Mesenchymal stem cell (in vitro differentiated cells and primary cell): Measurements from ENCODE around the gene RGS19.
A peak's percentile ranks its signal among the peaks of the same experiment; 100 is the strongest.

Source experiments
- DNase-seq: peaks from one replicate; pipeline ENCODE4 v3.0.0-alpha.2; 2013
- H2AFZ ChIP-seq: one replicate; pipeline ENCODE4 v1.6.1; 2013; ENCODE audit warnings: low read depth, mild to moderate bottlenecking, control low read depth, inconsistent platforms, low read length, moderate library complexity
- H2AK5ac ChIP-seq: 2 replicates; pipeline ENCODE4 v1.6.1; 2013; ENCODE audit warnings: low read length, moderate library complexity, mild to moderate bottlenecking, inconsistent platforms; ENCODE audit not compliant: severe bottlenecking
- H2BK120ac ChIP-seq: one replicate; pipeline ENCODE4 v1.6.1; 2013; ENCODE audit warnings: low read depth, mild to moderate bottlenecking, inconsistent platforms, low read length, moderate library complexity
- H2BK12ac ChIP-seq, 2 experiments: one replicate each; pipeline ENCODE4 v1.6.1; 2013; ENCODE audit warnings: inconsistent platforms in 2 of 2, low read length in 2 of 2, mild to moderate bottlenecking in 2 of 2, moderate library complexity in 2 of 2, control low read depth in 1 of 2
- H2BK15ac ChIP-seq: one replicate; pipeline ENCODE4 v1.6.1; 2013; ENCODE audit warnings: mild to moderate bottlenecking, low read depth, inconsistent platforms; ENCODE audit not compliant: poor library complexity, severe bottlenecking
- H2BK5ac ChIP-seq: 2 replicates; pipeline ENCODE4 v1.6.1; 2013; ENCODE audit warnings: low read depth, mild to moderate bottlenecking, low read length, control low read depth, inconsistent platforms; ENCODE audit not compliant: poor library complexity, severe bottlenecking
- H3K14ac ChIP-seq, 2 experiments: one replicate each; pipeline ENCODE4 v1.6.1; 2013; ENCODE audit warnings: inconsistent platforms in 2 of 2, low read length in 2 of 2, control low read depth in 1 of 2, mild to moderate bottlenecking in 1 of 2, moderate library complexity in 1 of 2
- H3K18ac ChIP-seq, 2 experiments: one replicate each; pipeline ENCODE4 v1.6.1; 2013; ENCODE audit warnings: inconsistent platforms in 2 of 2, low read length in 2 of 2, control low read depth in 1 of 2, low read depth in 1 of 2, mild to moderate bottlenecking in 1 of 2
- H3K23ac ChIP-seq, 2 experiments: one replicate each; pipeline ENCODE4 v1.6.1; 2013; ENCODE audit warnings: inconsistent platforms in 2 of 2, low read length in 2 of 2, mild to moderate bottlenecking in 2 of 2, moderate library complexity in 2 of 2, control low read depth in 1 of 2
- H3K27ac ChIP-seq: 2 replicates; pipeline ENCODE4 v1.5.1; 2013; ENCODE audit warnings: mild to moderate bottlenecking, moderate library complexity, low read length, control low read depth, inconsistent platforms; ENCODE audit not compliant: poor library complexity, severe bottlenecking
- H3K27me3 ChIP-seq, 2 experiments: 2 replicates each; pipeline versions ENCODE4 v1.6.1 to v1.7.0; 2013; ENCODE audit warnings: low read length in 2 of 2, mild to moderate bottlenecking in 2 of 2, moderate library complexity in 2 of 2, control low read depth in 1 of 2, inconsistent platforms in 1 of 2; ENCODE audit not compliant: control insufficient read depth in 1 of 2, insufficient read depth in 1 of 2
- H3K36me3 ChIP-seq, 2 experiments: 2 replicates each; pipeline versions ENCODE4 v1.6.1 to v1.7.0; 2013; ENCODE audit warnings: low read length in 2 of 2, control low read depth in 1 of 2, inconsistent platforms in 1 of 2, low read depth in 1 of 2, mild to moderate bottlenecking in 1 of 2; ENCODE audit not compliant: insufficient read depth in 2 of 2, control insufficient read depth in 1 of 2
- H3K4ac ChIP-seq, 2 experiments: one replicate each; pipeline ENCODE4 v1.6.1; 2013; ENCODE audit warnings: inconsistent platforms in 2 of 2, low read length in 2 of 2, mild to moderate bottlenecking in 2 of 2, moderate library complexity in 2 of 2, control low read depth in 1 of 2, low read depth in 1 of 2
- H3K4me1 ChIP-seq: 2 replicates; pipeline ENCODE4 v1.6.1; 2013; ENCODE audit warnings: low read depth, low read length, control low read depth; ENCODE audit not compliant: control insufficient read depth, insufficient read depth
- H3K4me2 ChIP-seq: 2 replicates; pipeline ENCODE4 v1.6.1; 2013; ENCODE audit warnings: low read length, mild to moderate bottlenecking, inconsistent platforms; ENCODE audit not compliant: poor library complexity, severe bottlenecking
- H3K4me3 ChIP-seq, 2 experiments: 2 replicates each; pipeline versions ENCODE4 v1.5.1 to v1.7.0; 2013; ENCODE audit warnings: low read length in 2 of 2, mild to moderate bottlenecking in 2 of 2, control low read depth in 1 of 2, low read depth in 1 of 2; ENCODE audit not compliant: insufficient read depth in 1 of 2
- H3K79me1 ChIP-seq: replicated peaks from 2 replicates; pipeline ENCODE4 v1.6.1; 2013; ENCODE audit warnings: mild to moderate bottlenecking, control low read depth, low read length, inconsistent platforms; ENCODE audit not compliant: poor library complexity, severe bottlenecking
- H3K9ac ChIP-seq: 2 replicates; pipeline ENCODE4 v1.7.0; 2013; ENCODE audit warnings: mild to moderate bottlenecking, low read length, moderate library complexity
- H3K9me3 ChIP-seq: 2 replicates; pipeline ENCODE4 v1.7.0; 2013; ENCODE audit warnings: mild to moderate bottlenecking, low read length; ENCODE audit not compliant: control insufficient read depth
- H4K8ac ChIP-seq: one replicate; pipeline ENCODE4 v1.6.1; 2013; ENCODE audit warnings: inconsistent platforms, mild to moderate bottlenecking, low read length, moderate library complexity
- H4K91ac ChIP-seq: one replicate; pipeline ENCODE4 v1.6.1; 2013; ENCODE audit warnings: mild to moderate bottlenecking, low read length, inconsistent platforms
- WGBS: methylation state at CpG from one replicate; pipeline ENCODE4 v1.1.7; 2013; ENCODE audit warnings: mixed read lengths; 5-methylcytosine and 5-hydroxymethylcytosine counted together

Gene RGS19

GRCh38 chr20:64074184-64074789 is 5.0 kb downstream of the RGS19 start:
- H3K14ac ChIP-seq, result no peak overlapping the region
- no peak overlapping the region for H4K8ac ChIP-seq
- H2BK12ac ChIP-seq, result no peak overlapping the region
- no peak overlapping the region for H3K4me2 ChIP-seq
- peaks cover 24% of the 10 kb centered on the region for H3K79me1 ChIP-seq
- no peaks in the 10 kb centered on the region for H3K9me3 ChIP-seq
- H2AK5ac ChIP-seq, result no peak overlapping the region
- H3K4me3 ChIP-seq, result no peak overlapping the region
- no peak overlapping the region for H2BK15ac ChIP-seq
- H4K91ac ChIP-seq, result no peak overlapping the region
- 95% methylated on average over 28 of the region's 28 CpGs for WGBS
- no peak overlapping the region for H3K9ac ChIP-seq
- no peak overlapping the region for H2BK5ac ChIP-seq
- peaks cover 17 to 69% of the 10 kb centered on the region in 2 experiments for H3K36me3 ChIP-seq
- H3K27me3 ChIP-seq, result no peaks in the 10 kb centered on the region
- no peak overlapping the region for H3K27ac ChIP-seq
- no peak overlapping the region for H2BK120ac ChIP-seq
- no peak for DNase-seq
- H3K18ac ChIP-seq, result no peak overlapping the region
- peaks cover 26% of the 10 kb centered on the region for H3K4me1 ChIP-seq
- no peak overlapping the region for H2AFZ ChIP-seq
- H3K4ac ChIP-seq, result no peak overlapping the region
- H3K23ac ChIP-seq, result no peak overlapping the region

DNA sequence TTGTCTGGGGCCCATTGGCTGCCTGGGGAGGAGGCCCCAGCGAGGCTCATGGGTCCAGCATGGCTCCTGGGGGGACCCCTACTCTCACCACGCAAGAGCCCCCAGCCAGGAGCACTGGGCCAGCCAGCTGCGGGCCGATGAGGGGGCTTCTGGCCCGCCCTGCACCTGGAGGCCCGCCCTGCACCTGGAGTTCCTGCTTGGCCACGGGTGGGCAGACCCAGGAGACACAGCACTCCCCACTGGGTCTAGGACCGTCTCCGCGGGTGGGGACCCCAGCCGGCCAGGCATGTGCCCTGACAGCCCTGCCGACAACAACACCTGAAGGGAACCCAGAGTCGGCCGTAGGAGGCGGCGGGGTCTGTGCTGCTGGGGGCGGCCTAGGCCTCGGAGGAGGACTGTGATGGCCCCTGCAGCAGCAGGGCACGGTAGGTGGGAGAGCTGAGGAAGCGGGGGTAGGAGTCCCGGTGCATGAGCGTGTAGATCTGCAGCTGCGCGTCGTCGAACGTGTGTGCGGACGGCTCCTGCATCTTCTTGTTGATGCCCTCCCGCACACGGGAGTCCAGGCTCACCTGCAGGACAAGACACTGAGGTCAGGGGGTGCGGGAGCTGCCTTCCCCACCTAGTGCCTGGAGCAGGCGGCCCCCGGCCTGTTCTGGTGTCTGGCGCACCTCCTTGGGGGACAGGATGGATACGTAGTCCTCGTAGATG is 5.7 kb downstream of the RGS19 start:
- no peak overlapping the region for H2BK15ac ChIP-seq
- no peak overlapping the region for H3K4me3 ChIP-seq
- no peak overlapping the region for H4K8ac ChIP-seq
- H3K9me3 ChIP-seq, result no peaks in the 10 kb centered on the region
- DNase-seq, result no peak
- no peak overlapping the region for H3K4ac ChIP-seq
- H3K27ac ChIP-seq, result no peak overlapping the region
- no peak overlapping the region for H2AFZ ChIP-seq
- WGBS, result 97% methylated on average over 37 of the region's 37 CpGs
- H4K91ac ChIP-seq, result peak overlapping the region; percentile 25
- peaks cover 20% of the 10 kb centered on the region for H3K79me1 ChIP-seq
- no peak overlapping the region for H3K23ac ChIP-seq
- H3K18ac ChIP-seq, result no peak overlapping the region
- no peak overlapping the region for H3K14ac ChIP-seq
- peaks cover 21% of the 10 kb centered on the region for H3K4me1 ChIP-seq
- no peak overlapping the region for H3K9ac ChIP-seq
- no peak overlapping the region for H2BK5ac ChIP-seq
- no peaks in the 10 kb centered on the region for H3K27me3 ChIP-seq
- H3K4me2 ChIP-seq, result no peak overlapping the region
- H2BK12ac ChIP-seq, result no peak overlapping the region
- H2AK5ac ChIP-seq, result no peak overlapping the region
- peaks cover 17 to 75% of the 10 kb centered on the region in 2 experiments for H3K36me3 ChIP-seq
- H2BK120ac ChIP-seq, result no peak overlapping the region

DNA sequence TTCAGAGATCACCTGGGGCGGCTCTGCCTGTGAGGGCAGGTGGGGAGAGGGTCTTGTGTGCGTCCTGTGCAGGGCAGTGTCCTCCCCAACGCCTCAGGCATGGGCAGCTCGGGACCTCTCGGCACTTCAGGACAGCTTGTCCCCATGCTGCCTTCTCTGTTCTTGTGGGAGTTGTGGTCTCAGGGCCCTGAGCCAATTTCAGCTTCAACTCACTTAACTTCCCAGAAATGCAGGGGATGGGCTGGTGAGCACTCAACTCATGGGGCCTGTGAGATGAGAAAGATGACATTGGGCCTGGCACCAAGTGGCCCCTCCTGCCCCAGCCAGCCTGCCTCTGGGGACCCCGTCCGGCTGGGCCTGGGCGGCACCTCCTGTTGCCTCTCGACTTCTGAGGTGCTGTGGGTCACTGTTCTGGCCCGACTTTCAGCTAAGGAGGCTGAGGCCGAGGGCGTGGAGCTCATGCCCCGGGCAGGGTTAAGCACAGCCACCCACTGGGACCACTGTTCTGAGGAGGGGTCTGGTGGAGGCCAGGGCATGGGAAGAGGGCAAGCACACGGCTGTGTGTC is 6.7 kb downstream of the RGS19 start:
- no peak overlapping the region for H2BK5ac ChIP-seq
- WGBS, result 91% methylated on average over 14 of the region's 14 CpGs

More for the DNA sequence above, 6.7 kb downstream of the RGS19 start:
- no peak overlapping the region for H2AFZ ChIP-seq
- no peak overlapping the region for H3K27ac ChIP-seq
- no peak overlapping the region for H2BK15ac ChIP-seq
- H3K4ac ChIP-seq, result no peak overlapping the region
- no peaks in the 10 kb centered on the region for H3K27me3 ChIP-seq
- H3K9me3 ChIP-seq, result no peaks in the 10 kb centered on the region
- DNase-seq, result no peak
- no peak overlapping the region for H3K14ac ChIP-seq
- no peak overlapping the region for H2AK5ac ChIP-seq
- no peak overlapping the region for H3K4me3 ChIP-seq
- H3K36me3 ChIP-seq, result peaks cover 17 to 83% of the 10 kb centered on the region in 2 experiments
- H3K4me1 ChIP-seq, result peaks cover 14% of the 10 kb centered on the region
- no peak overlapping the region for H3K9ac ChIP-seq
- no peak overlapping the region for H3K4me2 ChIP-seq
- H2BK12ac ChIP-seq, result no peak overlapping the region
- peaks cover 9% of the 10 kb centered on the region for H3K79me1 ChIP-seq
- no peak overlapping the region for H3K18ac ChIP-seq
- no peak overlapping the region for H3K23ac ChIP-seq
- H2BK120ac ChIP-seq, result no peak overlapping the region
- no peak overlapping the region for H4K91ac ChIP-seq
- H4K8ac ChIP-seq, result no peak overlapping the region
